Measurements from ENCODE around the gene IL1RAPL2. TPM values are rescaled to one million over a fixed set of nuclear protein-coding genes. Genes with fewer than 3 reads are reported as not detected.

The IL1RAPL2 gene
- total and polyA plus RNA-seq, 2 of the 8 experiments (the other 6 are each of a cell fraction or from before 2014, with no cell fraction given), result 0.20 to 1.3 TPM

DNA sequence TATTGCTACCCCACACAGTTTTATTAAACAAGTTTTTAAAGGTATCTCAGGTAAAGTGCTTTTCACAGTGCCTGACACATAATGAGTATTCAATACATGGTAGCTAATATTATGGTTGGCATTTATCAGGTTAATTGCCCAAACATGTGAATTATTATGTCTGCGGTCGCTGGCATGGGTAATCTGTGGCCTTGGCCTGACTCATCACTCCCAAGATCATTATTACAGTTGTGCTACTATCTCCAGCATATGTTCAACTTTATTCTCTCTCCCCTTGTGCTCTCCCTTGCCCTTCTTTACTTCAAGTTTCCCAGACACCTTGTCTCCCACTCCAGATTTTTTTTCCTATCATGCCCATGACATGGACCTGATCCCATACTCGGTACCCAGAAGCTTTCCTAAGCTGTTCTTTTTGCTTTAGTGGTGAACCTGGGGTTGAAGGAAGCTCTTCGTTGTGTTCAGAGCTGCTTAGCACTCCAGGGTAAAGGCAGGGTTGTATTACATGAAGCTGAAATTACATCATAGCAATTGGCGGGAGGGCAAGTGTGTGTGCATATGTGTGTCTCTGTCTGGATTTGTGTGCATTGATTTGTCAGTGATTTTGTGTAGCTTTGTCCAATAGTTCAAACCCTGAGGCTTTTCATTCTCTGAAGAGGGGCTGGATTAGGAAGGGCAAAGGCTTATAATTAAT, 1079.8 kb downstream of the IL1RAPL2 start:
- Histone ChIP-seq H2BK120ac (replicated peaks; ENCODE audit: low read depth, low read length) (no peak overlapping the region), H2AK5ac (ENCODE audit: low read depth, low read length) (no peak overlapping the region), H3K4me1 (replicated peaks in 1 of 4; ENCODE audit: control insufficient read depth in 3 of 4, insufficient read depth in 4 of 4, low read length in 3 of 4) (peaks cover 0 to 4% (median 0%) of the 10 kb centered on the region in 4 experiments; a peak in 1 of 7 replicates), H2BK15ac (ENCODE audit: low read length) (no peak overlapping the region), H3K79me2 (ENCODE audit: control insufficient read depth in 1 of 2, insufficient read depth in 2 of 2, low read length in 2 of 2) (no peaks in the 10 kb centered on the region), H4K20me1 (replicated peaks in 1 of 2; ENCODE audit: control insufficient read depth in 1 of 2, insufficient read depth in 2 of 2, low read length in 2 of 2) (no peaks in the 10 kb centered on the region), H3K4ac (replicated peaks; ENCODE audit: insufficient read length, low read depth, low read length) (no peak overlapping the region), H3K14ac (ENCODE audit: insufficient read length) (no peak overlapping the region), H3K79me1 (ENCODE audit: low read depth, low read length) (no peaks in the 10 kb centered on the region), H2BK5ac (ENCODE audit: low read depth, low read length) (no peak overlapping the region), H3K4me3 (ENCODE audit: extremely low read depth in 1 of 4, insufficient read depth in 2 of 4, low read depth in 3 of 4, low read length in 4 of 4) (no peak overlapping the region), H3K9me3 (ENCODE audit: insufficient read depth in 2 of 2, low read depth in 1 of 2, low read length in 1 of 2) (no peaks in the 10 kb centered on the region), H2BK12ac (ENCODE audit: low read depth, low read length) (no peak overlapping the region), H3K18ac (ENCODE audit: extremely low read depth, low read length) (no peak overlapping the region), H3K27me3 (replicated peaks in 1 of 4; ENCODE audit: control insufficient read depth in 3 of 4, extremely low read depth in 1 of 4, insufficient read depth in 3 of 4, low read length in 3 of 4) (no peaks in the 10 kb centered on the region), H4K5ac (ENCODE audit: insufficient read length, low read depth, low read length) (no peak overlapping the region), H3K23ac (ENCODE audit: insufficient read length) (no peak overlapping the region), H3K36me3 (ENCODE audit: control insufficient read depth in 2 of 4, insufficient read depth in 4 of 4, low read length in 3 of 4) (no peaks in the 10 kb centered on the region), H2BK20ac (ENCODE audit: low read length) (no peak overlapping the region), H3K27ac (ENCODE audit: low read depth, low read length) (no peak overlapping the region), H2AFZ (ENCODE audit: low read length) (no peak overlapping the region), H3K23me2 (ENCODE audit: low read depth, low read length) (no peaks in the 10 kb centered on the region), H3K9ac (replicated peaks in 1 of 4; ENCODE audit: extremely low read depth in 1 of 4, low read depth in 3 of 4, low read length in 3 of 4) (no peak overlapping the region), H3K56ac (replicated peaks; ENCODE audit: insufficient read length, low read depth, low read length) (no peak overlapping the region), H4K8ac (ENCODE audit: extremely low read depth, insufficient read depth, low read length) (no peak overlapping the region), H4K91ac (replicated peaks; ENCODE audit: insufficient read length, low read length) (no peak overlapping the region), H3K4me2 (ENCODE audit: insufficient read depth in 1 of 2, low read depth in 2 of 2, low read length in 2 of 2) (no peak overlapping the region)
- FAIRE-seq (no peak), DNase-seq (ENCODE audit: low read depth in 1 of 2, low spot score in 2 of 2) (no peak)
- no peak for TF ChIP-seq YY1 (IDR thresholded peaks at IDR 0.05; ENCODE audit: low read depth, low read length)
- TF ChIP-seq POLR2AphosphoS5 (IDR thresholded peaks at IDR 0.05; ENCODE audit: low read depth, low read length), result no peak
- TF ChIP-seq JUN (IDR thresholded peaks at IDR 0.05; ENCODE audit: low read depth, low read length), result no peak
- TF ChIP-seq EZH2 (IDR thresholded peaks at IDR 0.05; ENCODE audit: low read depth, low read length, severe bottlenecking), result no peak
- no peak for TF ChIP-seq RXRA (IDR thresholded peaks at IDR 0.05; ENCODE audit: insufficient read depth, low read depth, low read length)
- TF ChIP-seq CBX8 (IDR thresholded peaks at IDR 0.05; ENCODE audit: borderline replicate concordance, low read depth, low read length), result no peak
- TF ChIP-seq POLR2A (IDR thresholded peaks at IDR 0.05; ENCODE audit: control extremely low read depth in 1 of 2, low read depth in 2 of 2, low read length in 2 of 2), result no peak
- TF ChIP-seq SUZ12 (IDR thresholded peaks at IDR 0.05; ENCODE audit: low read length), result no peak
- TF ChIP-seq NRF1 (IDR thresholded peaks at IDR 0.05; ENCODE audit: low read depth, low read length), result no peak
- no peak for TF ChIP-seq SP1 (IDR thresholded peaks at IDR 0.05; ENCODE audit: low read depth, low read length)
- no peak for TF ChIP-seq CHD1 (IDR thresholded peaks at IDR 0.05; ENCODE audit: low read depth, low read length)
- TF ChIP-seq, protein P1, sequence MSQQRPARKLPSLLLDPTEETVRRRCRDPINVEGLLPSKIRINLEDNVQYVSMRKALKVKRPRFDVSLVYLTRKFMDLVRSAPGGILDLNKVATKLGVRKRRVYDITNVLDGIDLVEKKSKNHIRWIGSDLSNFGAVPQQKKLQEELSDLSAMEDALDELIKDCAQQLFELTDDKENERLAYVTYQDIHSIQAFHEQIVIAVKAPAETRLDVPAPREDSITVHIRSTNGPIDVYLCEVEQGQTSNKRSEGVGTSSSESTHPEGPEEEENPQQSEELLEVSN (IDR thresholded peaks at IDR 0.05), result no peak
- no peak for TF ChIP-seq TAF7 (optimal IDR thresholded peaks at IDR 0.05; ENCODE audit: borderline replicate concordance, low read depth, low read length)
- TF ChIP-seq SIX5 (IDR thresholded peaks at IDR 0.05; ENCODE audit: low read depth, low read length), result no peak
- ChIA-PET POLR2A (ENCODE audit: partially characterized antibody) (no interaction called here), CTCF (ENCODE audit: partially characterized antibody) (interaction anchor here (1.2 to 1.6 kb wide), 2 partner anchors 56 to 271 kb away, joined by 3 to 4 read pairs; no protein-coding TSS in a partner anchor)
- 91% methylated on average over 5 of the region's 5 CpGs; no CpG with 5 or more reads in 1 of the 2 experiments for WGBS, 2 experiments (ENCODE audit: extremely low coverage in 1 of 2, insufficient coverage in 1 of 2, insufficient read length in 1 of 2, insufficient replicate concordance in 2 of 2, low coverage in 1 of 2, low lambda C conversion rate in 2 of 2, missing lambda C conversion rate in 1 of 2)

Measured in H1 (cell line).